K562 (cell line): ENCODE measurements around the gene C1QTNF2. TPM values are rescaled to one million over a fixed set of nuclear protein-coding genes. Genes with fewer than 3 reads are reported as not detected.

Experiments
- ATAC-seq: fragments of 200-7000 bp; cut with Tn5 transposase; 3 replicates; pipeline ENCODE4 v1.9.1; 2020; ENCODE audit warnings: moderate library complexity
- BruUV-seq: library from RNA; stranded (reverse); fragments of 400-500 nt; replicated peaks from 2 replicates; lab custom pipeline; 2021; lab: Mats Ljungman, UMichigan
- CTCF ChIA-PET: fragments of 300-600 bp; formaldehyde crosslinking; extraction: SDS; loops from one replicate; lab custom pipeline; 2021; ENCODE audit warnings: low intra/inter-chr PET ratio; lab: Yijun Ruan, JAX
- POLR2A ChIA-PET: fragments of 300-600, 350-650 bp; sonication (Branson Sonifier 250); formaldehyde crosslinking; extraction: SDS; loops from one replicate; lab custom pipeline; 2021; ENCODE audit warnings: antibody characterized with exemption, inconsistent platforms; lab: Yijun Ruan, JAX
- DNase-seq, 4 experiments: peaks; one replicate each; pipeline versions ENCODE4 v3.0.0 to v3.0.0-alpha.2; 2011 to 2018; ENCODE audit warnings: low spot score in 3 of 4, mixed read lengths in 3 of 4; ENCODE audit errors: extremely low read depth in 1 of 4
- FAIRE-seq: peaks from 2 replicates; lab custom pipeline; 2011; peaks lifted over from hg19 to GRCh38; lab: Jason Lieb, UNC
- H2AFZ ChIP-seq: 2 replicates; pipeline ENCODE4 v1.6.0; 2011; ENCODE audit warnings: low read depth, low read length, control low read depth, inconsistent platforms
- H3K27ac ChIP-seq: fragments of 200-600 bp; 3 replicates; pipeline ENCODE4 v1.8.0; 2011; ENCODE audit warnings: low read depth, mild to moderate bottlenecking, control low read depth, inconsistent platforms, low read length, moderate library complexity, mixed read lengths; ENCODE audit errors: extremely low read depth
- H3K27me3 ChIP-seq, 2 experiments: fragments of 300-600 bp in 1 of 2; 2 replicates in 1 of 2; 3 replicates in 1 of 2; pipeline versions ENCODE4 v1.6.0 to v1.8.0; 2011; ENCODE audit warnings: inconsistent platforms in 2 of 2, low read length in 2 of 2, mild to moderate bottlenecking in 1 of 2, mixed read lengths in 1 of 2, moderate library complexity in 1 of 2; ENCODE audit not compliant: control insufficient read depth in 2 of 2, insufficient read depth in 2 of 2
- H3K36me3 ChIP-seq: fragments of 300-600 bp; 3 replicates; pipeline ENCODE4 v1.8.0; 2011; ENCODE audit warnings: mild to moderate bottlenecking, low read length, inconsistent platforms; ENCODE audit not compliant: control insufficient read depth, insufficient read depth
- H3K4me1 ChIP-seq, 2 experiments: fragments of 200-600 bp in 1 of 2; replicated peaks in 1 of 2; 2 replicates in 1 of 2; 3 replicates in 1 of 2; pipeline versions ENCODE4 v1.5.1 to v1.8.0; 2011; ENCODE audit warnings: inconsistent platforms in 2 of 2, low read length in 2 of 2, mild to moderate bottlenecking in 1 of 2, mixed read lengths in 1 of 2, moderate library complexity in 1 of 2; ENCODE audit not compliant: control insufficient read depth in 2 of 2, insufficient read depth in 2 of 2
- H3K4me2 ChIP-seq: 2 replicates; pipeline ENCODE4 v1.6.1; 2011; ENCODE audit warnings: low read length, control low read depth, inconsistent platforms, mixed read lengths; ENCODE audit not compliant: insufficient read depth
- H3K4me3 ChIP-seq: fragments of 200-600 bp; sonication (generic), shearing (Covaris generic); 2 replicates; pipeline ENCODE4 v1.5.1; 2016; ENCODE audit warnings: control low read depth, inconsistent platforms
- H3K79me2 ChIP-seq: fragments of 200-600 bp; 3 replicates; pipeline ENCODE4 v1.8.0; 2011; ENCODE audit warnings: low read length, inconsistent platforms; ENCODE audit not compliant: control insufficient read depth, insufficient read depth
- H3K9ac ChIP-seq, 2 experiments: 2 replicates each; pipeline versions ENCODE4 v1.6.0 to v1.6.1; 2011; ENCODE audit warnings: low read depth in 2 of 2, low read length in 2 of 2, control low read depth in 1 of 2, inconsistent platforms in 1 of 2, mild to moderate bottlenecking in 1 of 2, mixed read lengths in 1 of 2; ENCODE audit not compliant: insufficient read depth in 1 of 2
- H3K9me1 ChIP-seq: one replicate; pipeline ENCODE4 v1.6.0; 2011; ENCODE audit warnings: inconsistent platforms, mild to moderate bottlenecking, low read length, moderate library complexity; ENCODE audit not compliant: control insufficient read depth, insufficient read depth
- H3K9me3 ChIP-seq: replicated peaks from 2 replicates; pipeline ENCODE4 v1.5.1; 2011; ENCODE audit warnings: low read depth, low read length, inconsistent platforms; ENCODE audit not compliant: control insufficient read depth, insufficient read depth
- H4K20me1 ChIP-seq: replicated peaks from 2 replicates; pipeline ENCODE4 v1.6.1; 2011; ENCODE audit warnings: low read length, inconsistent platforms, mixed read lengths; ENCODE audit not compliant: control insufficient read depth, insufficient read depth
- BACH1 ChIP-seq: fragments of 200-800 bp; sonication (Bioruptor generic); IDR thresholded peaks from 2 replicates; pipeline ENCODE4 v1.6.1; 2016; ENCODE audit warnings: missing genetic modification characterization, missing compliant biosample characterization
- C11orf30 ChIP-seq: fragments of 450-650 bp; IDR thresholded peaks from 2 replicates; pipeline ENCODE4 v1.6.1; 2016; ENCODE audit warnings: low read depth, mild to moderate bottlenecking
- CGGBP1 ChIP-seq: fragments of 250-450 bp; sonication (Bioruptor Pico); IDR thresholded peaks from 2 replicates; pipeline ENCODE4 v1.9.0; 2021; ENCODE audit warnings: mild to moderate bottlenecking
- IFI16 ChIP-seq: fragments of 250-450 bp; sonication (Bioruptor Pico); IDR thresholded peaks from 2 replicates; pipeline ENCODE4 v2.1.2; 2022; ENCODE audit warnings: mild to moderate bottlenecking, inconsistent platforms
- MAFF ChIP-seq: IDR thresholded peaks from 2 replicates; pipeline ENCODE4 v1.6.1; 2012; ENCODE audit warnings: low read length, improper control_type of control experiment
- MAFG ChIP-seq: fragments of 450-650 bp; conservative IDR thresholded peaks from 2 replicates; pipeline ENCODE4 v1.6.1; 2016; ENCODE audit warnings: missing genetic modification characterization, missing compliant biosample characterization
- MAFK ChIP-seq: IDR thresholded peaks from 2 replicates; pipeline ENCODE4 v1.6.1; 2011; ENCODE audit warnings: low read length, improper control_type of control experiment
- NFE2 ChIP-seq: IDR thresholded peaks from 2 replicates; pipeline ENCODE4 v1.6.1; 2014; ENCODE audit warnings: antibody characterized with exemption, low read depth
- NFE2L1 ChIP-seq: fragments of 450-650 bp; IDR thresholded peaks from 2 replicates; pipeline ENCODE4 v1.6.1; 2016; ENCODE audit warnings: missing genetic modification characterization, low read depth, mild to moderate bottlenecking, missing compliant biosample characterization, moderate library complexity, borderline replicate concordance
- TCF3 ChIP-seq: sonication (generic); formaldehyde crosslinking; IDR thresholded peaks from 2 replicates; pipeline ENCODE4 v1.4.0; 2020; ENCODE audit warnings: mild to moderate bottlenecking, missing genetic modification reagents
- ZNF217 ChIP-seq: sonication (generic); formaldehyde crosslinking; IDR thresholded peaks from 2 replicates; pipeline ENCODE4 v1.8.0; 2022; ENCODE audit warnings: mild to moderate bottlenecking, missing genetic modification reagents
- ZNF316 ChIP-seq: fragments of 450-650 bp; IDR thresholded peaks from 2 replicates; pipeline ENCODE4 v1.6.1; 2016
- ZZZ3 ChIP-seq: fragments of 450-650 bp; IDR thresholded peaks from 2 replicates; pipeline ENCODE4 v1.6.1; 2016; ENCODE audit warnings: antibody characterized with exemption, mild to moderate bottlenecking, moderate library complexity
- WGBS: fragments of 100-300 bp; shearing (Covaris generic); methylation state at CpG from one replicate; pipeline ENCODE4 v1.1.6; 2016; ENCODE audit warnings: low coverage, mixed read lengths; ENCODE audit not compliant: insufficient coverage; ENCODE audit errors: missing lambda C conversion rate; 5-methylcytosine and 5-hydroxymethylcytosine counted together
- in situ Hi-C: fragments of 300-500 bp; cut with MboI; formaldehyde crosslinking; loops from 4 replicates; pipeline ENCODE4 v1.15.0; 2018; ENCODE audit warnings: inconsistent platforms, mixed read lengths
- intact Hi-C: fragments of 100-400 bp; cut with micrococcal nuclease; formaldehyde crosslinking; loops from 2 replicates; pipeline ENCODE4 v1.14.2; 2022
- polyA plus RNA-seq, 8 experiments: library from polyadenylated mRNA; depleted of rRNA in 4 of 8; stranded (reverse) in 5 of 8; unstranded in 3 of 8; fragments of >200 nt; fragmentation: Nextera tagmentation in 2 of 8; fragmentation: Illumina TruSeq in 1 of 8; extraction: Ambion mirVana in 2 of 8; extraction: Trizol in 1 of 8; gene quantifications; 2 replicates each; pipeline versions ENCODE4 v1.2.1 to v1.2.3, GENCODE V29; 2011 to 2014; ENCODE audit warnings: inconsistent platforms in 1 of 8, missing spikeins in 1 of 8
- total RNA-seq, 7 experiments: library from RNA; depleted of rRNA in 6 of 7; stranded (reverse); fragments of >200 nt in 6 of 7; fragmentation: Illumina TruSeq in 2 of 7; extraction: Trizol in 2 of 7; gene quantifications; 2 replicates each; pipeline versions ENCODE4 v1.2.1 to v1.2.3, GENCODE V29; 2011 to 2021; ENCODE audit warnings: low replicate concordance in 1 of 7

The C1QTNF2 gene
- total and polyA plus RNA-seq, 9 of the 15 experiments (the other 6 are each of a cell fraction or from before 2014, with no cell fraction given), result not detected

GRCh38 chr5:160315968-160316367 lies 54.5 kb downstream of the C1QTNF2 start:
- intact Hi-C loops (no loop called here), in situ Hi-C loops (no loop called here)
- no peak for FAIRE-seq
- Histone ChIP-seq H3K9ac (no peak overlapping the region), H3K36me3 (no peaks in the 10 kb centered on the region), H3K27me3 (peaks cover 32 to 41% of the 10 kb centered on the region in 2 experiments), H3K79me2 (no peaks in the 10 kb centered on the region), H2AFZ (no peak overlapping the region), H3K4me3 (no peak overlapping the region), H3K4me2 (no peak overlapping the region), H3K27ac (no peak overlapping the region), H3K4me1 (peaks cover 0 to 14% of the 10 kb centered on the region in 2 experiments; a peak in 2 of 5 replicates), H3K9me3 (no peaks in the 10 kb centered on the region)
- no TSS peak for BruUV-seq
- 0% methylated on average over 1 of the region's 1 CpG for WGBS
- CTCF ChIA-PET, result no interaction called here
- POLR2A ChIA-PET, result interaction anchor here (1.1 to 1.2 kb wide), 2 partner anchors 12 to 19 kb away, joined by 3 to 5 read pairs; no protein-coding TSS in a partner anchor
- DNase-seq, result no peak
- ATAC-seq, result no peak
- TF ChIP-seq MAFK (peak; percentile 20; the same call in 1 of the 2 replicates), IFI16 (no peak), ZNF316 (0 out of 2 replicates have a peak, but pooled peaks have one; percentile 20), MAFG (tag) (peak; percentile 77), NFE2 (peak; percentile 65), ZNF217 (no peak), MAFF (peak; percentile 63), NFE2L1 (tag) (peak; percentile 62), CGGBP1 (CRISPR knock-in tag) (no peak), TCF3 (CRISPR knock-in tag) (no peak), C11orf30 (peak; percentile 29; the same call in 1 of the 2 replicates), ZZZ3 (no peak), BACH1 (tag) (peak; percentile 48; the same call in 1 of the 2 replicates)
- TF ChIP-seq, all 486 proteins: peak for 8
- no peaks in the 10 kb centered on the region for H4K20me1 ChIP-seq
- no peaks in the 10 kb centered on the region for H3K9me1 ChIP-seq
